GM12878 (cell line): Measurements from ENCODE around the gene SPX. TPM values are rescaled to one million over a fixed set of nuclear protein-coding genes. Genes with fewer than 3 reads are reported as not detected.

ENCODE experiments used
- CHD1 ChIP-seq: IDR thresholded peaks from 2 replicates; pipeline ENCODE4 v1.6.1; 2012; ENCODE audit warnings: low read depth, low read length, improper control_type of control experiment
- EGR1 ChIP-seq, 2 experiments: IDR thresholded peaks; 1 replicate in 1 of 2; 2 replicates in 1 of 2; pipeline ENCODE4 v1.6.1; 2011 to 2012; ENCODE audit warnings: low read depth in 2 of 2, low read length in 2 of 2, borderline replicate concordance in 1 of 2, mild to moderate bottlenecking in 1 of 2, moderate library complexity in 1 of 2
- ETV6 ChIP-seq, 2 experiments: fragments of 450-650 bp in 1 of 2; IDR thresholded peaks in 1 of 2; conservative IDR thresholded peaks in 1 of 2; 2 replicates each; pipeline ENCODE4 v1.6.1; 2014; ENCODE audit warnings: antibody characterized with exemption in 1 of 2, borderline replicate concordance in 1 of 2, low read depth in 1 of 2, mild to moderate bottlenecking in 1 of 2, moderate library complexity in 1 of 2
- FOXK2 ChIP-seq: fragments of 450-650 bp; IDR thresholded peaks from 2 replicates; pipeline ENCODE4 v1.6.1; 2017; ENCODE audit warnings: mild to moderate bottlenecking, moderate library complexity
- HDGF ChIP-seq: fragments of 450-650 bp; IDR thresholded peaks from 2 replicates; pipeline ENCODE4 v1.6.1; 2016; ENCODE audit warnings: antibody characterized with exemption
- NFYB ChIP-seq: IDR thresholded peaks from 2 replicates; pipeline ENCODE4 v1.6.1; 2011; ENCODE audit warnings: low read depth, mild to moderate bottlenecking, low read length, improper control_type of control experiment, moderate library complexity; ENCODE audit not compliant: insufficient read depth
- NR2F1 ChIP-seq: fragments of 450-650 bp; conservative IDR thresholded peaks from 2 replicates; pipeline ENCODE4 v1.6.1; 2017; ENCODE audit warnings: mild to moderate bottlenecking
- SMAD1 ChIP-seq: fragments of 450-650 bp; IDR thresholded peaks from 2 replicates; pipeline ENCODE4 v1.6.1; 2018; ENCODE audit warnings: mild to moderate bottlenecking, low read depth; ENCODE audit not compliant: partially characterized antibody
- SP1 ChIP-seq: IDR thresholded peaks from one replicate; pipeline ENCODE4 v1.6.1; 2011; ENCODE audit warnings: low read depth, low read length
- STAT1 ChIP-seq: fragments of 450-650 bp; conservative IDR thresholded peaks from 2 replicates; pipeline ENCODE4 v1.6.1; 2014; ENCODE audit warnings: antibody characterized with exemption, mild to moderate bottlenecking
- YBX1 ChIP-seq: fragments of 450-650 bp; IDR thresholded peaks from 2 replicates; pipeline ENCODE4 v1.6.1; 2016; ENCODE audit warnings: antibody characterized with exemption
- polyA plus RNA-seq, 11 experiments: library from polyadenylated mRNA; depleted of rRNA in 4 of 11; unstranded in 6 of 11; stranded (reverse) in 5 of 11; fragments of >200 nt; fragmentation: Nextera tagmentation in 4 of 11; fragmentation: Illumina TruSeq in 1 of 11; extraction: Ambion mirVana in 4 of 11; extraction: Trizol in 1 of 11; gene quantifications; 1 replicate in 1 of 11; 2 replicates in 10 of 11; pipeline versions ENCODE4 v1.2.1 to v1.2.3, GENCODE V29; 2011 to 2016; ENCODE audit warnings: inconsistent platforms in 2 of 11, missing spikeins in 2 of 11, low read depth in 1 of 11
- total RNA-seq, 4 experiments: library from RNA; depleted of rRNA in 3 of 4; stranded (reverse); fragments of >200 nt in 3 of 4; fragmentation: Illumina TruSeq in 1 of 4; extraction: Trizol in 1 of 4; gene quantifications; 2 replicates each; pipeline versions ENCODE4 v1.2.1 to v1.2.3, GENCODE V29; 2013 to 2021
- TF ChIP-seq, protein P1 (sequence below): IDR thresholded peaks from 2 replicates; pipeline ENCODE4 v1.6.1; 2012; ENCODE audit warnings: improper control_type of control experiment, low read depth, low read length; ENCODE audit not compliant: insufficient replicate concordance
- TF ChIP-seq, protein P2 (sequence below): IDR thresholded peaks from 2 replicates; pipeline ENCODE4 v1.6.1; 2012; ENCODE audit warnings: low read depth, low read length, improper control_type of control experiment
- TF ChIP-seq, protein P3 (sequence below): fragments of 450-650 bp; conservative IDR thresholded peaks from 2 replicates; pipeline ENCODE4 v1.6.1; 2017; ENCODE audit warnings: mild to moderate bottlenecking, moderate library complexity
- TF ChIP-seq, protein P4 (sequence below): fragments of 450-650 bp; IDR thresholded peaks from 2 replicates; pipeline ENCODE4 v1.6.1; 2017; ENCODE audit warnings: mild to moderate bottlenecking, low read depth, inconsistent platforms; ENCODE audit not compliant: poor library complexity, severe bottlenecking
- TF ChIP-seq, protein P5 (sequence below), 3 experiments: IDR thresholded peaks in 2 of 3; conservative IDR thresholded peaks in 1 of 3; 2 replicates each; pipeline ENCODE4 v1.5.1; 2011; ENCODE audit warnings: low read depth in 3 of 3, low read length in 3 of 3, mild to moderate bottlenecking in 3 of 3, control low read depth in 2 of 3, moderate library complexity in 2 of 3, inconsistent platforms in 1 of 3, mixed read lengths in 1 of 3; ENCODE audit not compliant: control insufficient read depth in 2 of 3, insufficient read depth in 1 of 3; ENCODE audit errors: extremely low read depth in 1 of 3

SPX gene
- total and polyA plus RNA-seq, 10 of the 15 experiments (the other 5 are each of a cell fraction or from before 2014, with no cell fraction given), result 0.05 TPM; not detected in 8

DNA sequence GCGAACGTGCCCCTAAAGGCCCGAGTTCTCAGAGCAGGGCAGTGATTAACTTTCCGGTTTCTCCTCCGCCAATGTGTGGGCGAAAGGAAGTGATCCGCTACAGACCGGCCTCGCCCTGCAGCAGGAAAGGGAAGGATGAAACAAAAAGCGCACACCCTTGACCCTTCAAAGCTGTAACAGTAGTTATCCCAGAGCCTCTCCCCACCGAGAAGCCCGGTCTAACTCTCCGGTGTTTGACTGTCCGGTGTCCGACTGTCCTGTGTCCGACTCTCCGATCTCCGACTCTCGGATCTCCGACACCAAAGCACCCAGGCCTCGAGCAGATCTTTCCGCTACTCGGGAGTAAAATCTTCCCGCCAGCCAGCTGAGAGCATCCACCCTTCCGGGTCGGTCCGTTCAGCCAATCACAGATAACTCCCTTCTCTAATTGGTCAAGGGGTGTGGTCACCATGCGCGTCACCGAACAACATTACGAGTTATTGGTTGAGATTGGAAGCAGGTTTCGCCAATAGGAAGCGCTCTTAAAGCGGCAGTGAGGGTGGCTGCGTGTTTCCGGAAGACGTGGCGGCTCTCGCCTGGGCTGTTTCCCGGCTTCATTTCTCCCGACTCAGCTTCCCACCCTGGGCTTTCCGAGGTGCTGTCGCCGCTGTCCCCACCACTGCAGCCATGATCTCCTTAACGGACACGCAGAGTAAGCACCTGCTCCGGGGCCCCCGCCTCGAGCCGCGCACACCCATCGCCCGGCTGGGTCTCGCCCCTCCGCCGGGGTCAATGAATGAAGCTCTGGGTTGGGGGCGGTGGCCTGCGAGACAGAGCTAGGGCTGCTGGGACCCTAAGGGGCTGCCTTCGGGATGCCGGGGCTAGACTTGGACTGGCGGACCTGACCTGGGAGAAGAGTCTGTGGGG is 24.6 kb upstream of the SPX start, which contains the start of the genes GOLT1B and RECQL (continued):
- TF ChIP-seq, protein P1, sequence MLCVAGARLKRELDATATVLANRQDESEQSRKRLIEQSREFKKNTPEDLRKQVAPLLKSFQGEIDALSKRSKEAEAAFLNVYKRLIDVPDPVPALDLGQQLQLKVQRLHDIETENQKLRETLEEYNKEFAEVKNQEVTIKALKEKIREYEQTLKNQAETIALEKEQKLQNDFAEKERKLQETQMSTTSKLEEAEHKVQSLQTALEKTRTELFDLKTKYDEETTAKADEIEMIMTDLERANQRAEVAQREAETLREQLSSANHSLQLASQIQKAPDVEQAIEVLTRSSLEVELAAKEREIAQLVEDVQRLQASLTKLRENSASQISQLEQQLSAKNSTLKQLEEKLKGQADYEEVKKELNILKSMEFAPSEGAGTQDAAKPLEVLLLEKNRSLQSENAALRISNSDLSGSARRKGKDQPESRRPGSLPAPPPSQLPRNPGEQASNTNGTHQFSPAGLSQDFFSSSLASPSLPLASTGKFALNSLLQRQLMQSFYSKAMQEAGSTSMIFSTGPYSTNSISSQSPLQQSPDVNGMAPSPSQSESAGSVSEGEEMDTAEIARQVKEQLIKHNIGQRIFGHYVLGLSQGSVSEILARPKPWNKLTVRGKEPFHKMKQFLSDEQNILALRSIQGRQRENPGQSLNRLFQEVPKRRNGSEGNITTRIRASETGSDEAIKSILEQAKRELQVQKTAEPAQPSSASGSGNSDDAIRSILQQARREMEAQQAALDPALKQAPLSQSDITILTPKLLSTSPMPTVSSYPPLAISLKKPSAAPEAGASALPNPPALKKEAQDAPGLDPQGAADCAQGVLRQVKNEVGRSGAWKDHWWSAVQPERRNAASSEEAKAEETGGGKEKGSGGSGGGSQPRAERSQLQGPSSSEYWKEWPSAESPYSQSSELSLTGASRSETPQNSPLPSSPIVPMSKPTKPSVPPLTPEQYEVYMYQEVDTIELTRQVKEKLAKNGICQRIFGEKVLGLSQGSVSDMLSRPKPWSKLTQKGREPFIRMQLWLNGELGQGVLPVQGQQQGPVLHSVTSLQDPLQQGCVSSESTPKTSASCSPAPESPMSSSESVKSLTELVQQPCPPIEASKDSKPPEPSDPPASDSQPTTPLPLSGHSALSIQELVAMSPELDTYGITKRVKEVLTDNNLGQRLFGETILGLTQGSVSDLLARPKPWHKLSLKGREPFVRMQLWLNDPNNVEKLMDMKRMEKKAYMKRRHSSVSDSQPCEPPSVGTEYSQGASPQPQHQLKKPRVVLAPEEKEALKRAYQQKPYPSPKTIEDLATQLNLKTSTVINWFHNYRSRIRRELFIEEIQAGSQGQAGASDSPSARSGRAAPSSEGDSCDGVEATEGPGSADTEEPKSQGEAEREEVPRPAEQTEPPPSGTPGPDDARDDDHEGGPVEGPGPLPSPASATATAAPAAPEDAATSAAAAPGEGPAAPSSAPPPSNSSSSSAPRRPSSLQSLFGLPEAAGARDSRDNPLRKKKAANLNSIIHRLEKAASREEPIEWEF, result peak; percentile 25
- TF ChIP-seq, protein P2, sequence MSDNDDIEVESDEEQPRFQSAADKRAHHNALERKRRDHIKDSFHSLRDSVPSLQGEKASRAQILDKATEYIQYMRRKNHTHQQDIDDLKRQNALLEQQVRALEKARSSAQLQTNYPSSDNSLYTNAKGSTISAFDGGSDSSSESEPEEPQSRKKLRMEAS, result peak; percentile 93
- TF ChIP-seq STAT1, result no peak
- TF ChIP-seq ETV6 (conservative IDR thresholded peaks at IDR 0.05 in 1 of 2, IDR thresholded peaks at IDR 0.05 in 1 of 2; ENCODE audit: borderline replicate concordance in 1 of 2, low read depth in 1 of 2), result peak in 1 of 2 experiments; percentile 80; a peak in 2 of 4 replicates
- TF ChIP-seq, protein P3, sequence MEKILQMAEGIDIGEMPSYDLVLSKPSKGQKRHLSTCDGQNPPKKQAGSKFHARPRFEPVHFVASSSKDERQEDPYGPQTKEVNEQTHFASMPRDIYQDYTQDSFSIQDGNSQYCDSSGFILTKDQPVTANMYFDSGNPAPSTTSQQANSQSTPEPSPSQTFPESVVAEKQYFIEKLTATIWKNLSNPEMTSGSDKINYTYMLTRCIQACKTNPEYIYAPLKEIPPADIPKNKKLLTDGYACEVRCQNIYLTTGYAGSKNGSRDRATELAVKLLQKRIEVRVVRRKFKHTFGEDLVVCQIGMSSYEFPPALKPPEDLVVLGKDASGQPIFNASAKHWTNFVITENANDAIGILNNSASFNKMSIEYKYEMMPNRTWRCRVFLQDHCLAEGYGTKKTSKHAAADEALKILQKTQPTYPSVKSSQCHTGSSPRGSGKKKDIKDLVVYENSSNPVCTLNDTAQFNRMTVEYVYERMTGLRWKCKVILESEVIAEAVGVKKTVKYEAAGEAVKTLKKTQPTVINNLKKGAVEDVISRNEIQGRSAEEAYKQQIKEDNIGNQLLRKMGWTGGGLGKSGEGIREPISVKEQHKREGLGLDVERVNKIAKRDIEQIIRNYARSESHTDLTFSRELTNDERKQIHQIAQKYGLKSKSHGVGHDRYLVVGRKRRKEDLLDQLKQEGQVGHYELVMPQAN, result peak; percentile 96
- TF ChIP-seq NFYB, result peak; percentile 99
- TF ChIP-seq, protein P4, sequence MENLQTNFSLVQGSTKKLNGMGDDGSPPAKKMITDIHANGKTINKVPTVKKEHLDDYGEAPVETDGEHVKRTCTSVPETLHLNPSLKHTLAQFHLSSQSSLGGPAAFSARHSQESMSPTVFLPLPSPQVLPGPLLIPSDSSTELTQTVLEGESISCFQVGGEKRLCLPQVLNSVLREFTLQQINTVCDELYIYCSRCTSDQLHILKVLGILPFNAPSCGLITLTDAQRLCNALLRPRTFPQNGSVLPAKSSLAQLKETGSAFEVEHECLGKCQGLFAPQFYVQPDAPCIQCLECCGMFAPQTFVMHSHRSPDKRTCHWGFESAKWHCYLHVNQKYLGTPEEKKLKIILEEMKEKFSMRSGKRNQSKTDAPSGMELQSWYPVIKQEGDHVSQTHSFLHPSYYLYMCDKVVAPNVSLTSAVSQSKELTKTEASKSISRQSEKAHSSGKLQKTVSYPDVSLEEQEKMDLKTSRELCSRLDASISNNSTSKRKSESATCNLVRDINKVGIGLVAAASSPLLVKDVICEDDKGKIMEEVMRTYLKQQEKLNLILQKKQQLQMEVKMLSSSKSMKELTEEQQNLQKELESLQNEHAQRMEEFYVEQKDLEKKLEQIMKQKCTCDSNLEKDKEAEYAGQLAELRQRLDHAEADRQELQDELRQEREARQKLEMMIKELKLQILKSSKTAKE, result peak; percentile 70
- TF ChIP-seq YBX1, result no peak
- TF ChIP-seq NR2F1, result peak; percentile 67
- TF ChIP-seq, protein P5, sequence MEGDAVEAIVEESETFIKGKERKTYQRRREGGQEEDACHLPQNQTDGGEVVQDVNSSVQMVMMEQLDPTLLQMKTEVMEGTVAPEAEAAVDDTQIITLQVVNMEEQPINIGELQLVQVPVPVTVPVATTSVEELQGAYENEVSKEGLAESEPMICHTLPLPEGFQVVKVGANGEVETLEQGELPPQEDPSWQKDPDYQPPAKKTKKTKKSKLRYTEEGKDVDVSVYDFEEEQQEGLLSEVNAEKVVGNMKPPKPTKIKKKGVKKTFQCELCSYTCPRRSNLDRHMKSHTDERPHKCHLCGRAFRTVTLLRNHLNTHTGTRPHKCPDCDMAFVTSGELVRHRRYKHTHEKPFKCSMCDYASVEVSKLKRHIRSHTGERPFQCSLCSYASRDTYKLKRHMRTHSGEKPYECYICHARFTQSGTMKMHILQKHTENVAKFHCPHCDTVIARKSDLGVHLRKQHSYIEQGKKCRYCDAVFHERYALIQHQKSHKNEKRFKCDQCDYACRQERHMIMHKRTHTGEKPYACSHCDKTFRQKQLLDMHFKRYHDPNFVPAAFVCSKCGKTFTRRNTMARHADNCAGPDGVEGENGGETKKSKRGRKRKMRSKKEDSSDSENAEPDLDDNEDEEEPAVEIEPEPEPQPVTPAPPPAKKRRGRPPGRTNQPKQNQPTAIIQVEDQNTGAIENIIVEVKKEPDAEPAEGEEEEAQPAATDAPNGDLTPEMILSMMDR (IDR thresholded peaks at IDR 0.05 in 2 of 3, conservative IDR thresholded peaks at IDR 0.05 in 1 of 3; ENCODE audit: control insufficient read depth in 2 of 3, extremely low read depth in 1 of 3, insufficient read depth in 1 of 3, low read depth in 3 of 3, low read length in 3 of 3), result no peak
- no peak; the same call in 1 of the 2 replicates for TF ChIP-seq CHD1
- TF ChIP-seq SMAD1, result no peak
- no peak; the same call in 1 of the 2 replicates for TF ChIP-seq FOXK2
- TF ChIP-seq SP1, result peak; percentile 98
- peak; percentile 4 to 88 for TF ChIP-seq EGR1 (IDR thresholded peaks at IDR 0.05; ENCODE audit: borderline replicate concordance in 1 of 2, low read depth in 2 of 2, low read length in 2 of 2)
- TF ChIP-seq HDGF, result no peak
